Stimulated activated CD4-positive, alpha-beta T cell treated with anti-CD3 and anti-CD28 coated beads, Interleukin-1b, Interleukin-23, amount 100 ng/mL, for 4 hours (primary cell): Measurements from ENCODE around the gene NAA50.

ENCODE experiments used
- DNase-seq, 2 donors: peaks; one replicate each; pipeline ENCODE4 v3.0.0-alpha.2; 2020; ENCODE audit warnings: low read depth in 2 of 2

Gene NAA50

DNA sequence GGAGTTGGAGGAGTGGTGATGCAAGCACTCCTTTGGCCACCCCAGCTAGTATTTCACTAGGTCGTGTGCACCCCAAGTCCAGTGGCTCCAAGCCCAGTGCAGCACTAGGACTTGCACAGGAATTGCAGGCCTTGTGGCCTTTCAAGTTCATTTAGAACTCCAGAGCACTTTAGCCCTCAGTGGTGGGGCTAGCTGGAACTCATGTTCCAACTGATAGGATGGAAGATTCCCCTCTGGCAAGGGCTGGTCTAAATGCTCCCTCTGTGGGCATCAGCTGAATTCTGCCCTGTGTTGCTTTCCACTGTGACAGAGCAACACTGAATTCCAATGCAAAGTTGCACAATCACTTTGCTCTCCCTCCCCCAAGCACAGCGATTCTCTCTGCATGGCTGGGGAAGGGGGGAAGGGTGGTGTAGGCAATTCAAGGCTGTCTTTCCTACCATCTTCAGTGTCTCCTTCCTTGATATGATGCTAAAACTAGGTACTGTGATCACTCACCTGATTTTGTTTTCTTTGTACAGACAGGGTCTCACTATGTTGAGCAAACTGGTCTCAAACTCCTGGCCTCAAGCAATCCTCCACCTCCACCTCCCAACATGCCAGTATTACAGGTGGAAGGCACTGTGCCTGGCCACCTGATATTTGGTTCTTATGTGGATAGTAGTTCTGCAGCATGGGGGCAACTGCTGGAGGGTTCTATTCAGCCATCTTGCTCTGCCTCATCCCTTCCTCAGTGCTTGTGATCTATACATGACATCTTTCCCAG, 59.9 kb downstream of the NAA50 start:
- no peak for DNase-seq

DNA sequence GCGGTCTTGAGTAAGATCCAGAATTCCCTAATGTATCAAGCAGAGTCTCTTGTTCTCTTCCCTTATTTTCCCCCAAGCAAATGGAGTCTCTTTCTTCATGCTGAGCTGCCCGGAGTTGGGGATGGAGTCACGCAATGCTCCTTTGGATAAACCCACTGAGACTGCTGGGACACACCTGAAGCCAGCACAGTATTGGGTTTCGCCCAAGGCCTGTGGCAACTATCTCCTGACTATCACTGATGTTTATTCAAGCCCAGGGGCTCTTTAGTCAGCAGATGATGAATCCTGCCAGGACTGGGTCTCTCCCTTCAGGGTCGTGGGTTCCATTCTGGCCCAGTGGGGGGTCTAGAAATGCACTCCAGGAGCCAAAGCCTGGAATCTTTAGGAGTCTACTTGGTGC, 60.9 kb downstream of the NAA50 start:
- DNase-seq: no peak

DNA sequence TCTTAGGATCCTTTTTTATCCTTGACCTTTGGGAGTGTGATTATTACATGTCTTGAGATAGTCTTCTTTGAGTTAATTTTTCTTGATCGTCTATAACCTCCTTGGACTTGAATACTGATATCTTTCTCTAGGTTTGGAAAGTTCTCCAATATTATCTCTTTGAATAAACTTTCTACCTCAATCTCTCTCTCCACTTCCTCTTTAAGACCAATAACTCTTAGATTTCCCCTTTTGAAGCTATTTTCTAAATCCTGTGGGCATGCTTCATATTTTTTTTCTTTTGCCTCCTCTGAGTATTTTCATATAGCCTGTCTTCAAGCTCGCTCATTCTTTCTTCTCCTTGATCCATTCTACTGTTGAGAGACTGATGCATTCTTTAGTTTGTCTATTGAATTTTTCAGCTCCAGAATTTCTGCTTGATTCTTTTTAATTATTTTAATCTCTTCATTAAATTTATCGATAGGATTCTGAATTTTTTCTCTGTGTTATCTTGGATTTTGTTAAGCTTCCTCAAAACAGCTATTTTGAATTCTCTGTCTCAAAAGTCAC, 61.7 kb downstream of the NAA50 start:
- DNase-seq: no peak

DNA sequence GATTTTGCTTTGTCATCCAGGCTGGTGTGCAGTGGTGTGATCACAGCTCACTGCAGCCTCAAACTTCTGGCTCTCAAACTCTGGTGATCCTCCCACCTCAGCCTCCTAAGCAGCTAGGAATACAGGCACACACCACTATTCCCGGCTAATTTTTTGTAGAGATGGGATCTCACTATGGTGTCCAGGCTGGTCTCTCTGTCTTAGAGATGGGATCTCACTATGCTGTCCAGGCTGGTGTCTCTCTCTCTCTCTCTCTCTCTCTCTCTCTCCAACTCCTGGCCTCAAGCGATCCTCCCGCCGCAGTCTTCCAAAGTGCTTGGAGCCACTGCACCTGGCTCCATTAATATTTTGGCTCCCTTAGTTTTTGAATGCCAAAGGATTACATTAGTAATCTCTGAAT, 67.3 kb downstream of the NAA50 start:
- no peak for DNase-seq

DNA sequence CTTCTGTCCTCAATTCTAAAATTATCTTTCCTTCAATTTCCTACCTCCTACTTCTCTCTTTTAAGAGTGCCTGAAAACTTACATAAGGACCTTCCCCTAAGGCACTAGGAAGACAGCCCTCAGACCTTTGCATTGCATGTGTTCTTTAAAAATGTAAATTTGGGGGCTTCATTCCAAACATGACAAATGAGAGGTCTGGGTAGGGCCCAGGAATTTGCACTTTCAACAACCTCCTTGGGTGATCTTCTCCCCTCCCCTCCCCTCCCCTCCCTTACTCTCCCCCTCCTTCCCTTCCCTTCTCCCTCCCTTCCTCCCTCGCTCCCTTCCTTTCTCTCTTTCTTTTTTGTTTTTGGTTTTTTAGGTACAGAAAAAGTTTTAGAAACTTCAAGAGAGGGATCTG, 68.3 kb downstream of the NAA50 start:
- DNase-seq: no peak

DNA sequence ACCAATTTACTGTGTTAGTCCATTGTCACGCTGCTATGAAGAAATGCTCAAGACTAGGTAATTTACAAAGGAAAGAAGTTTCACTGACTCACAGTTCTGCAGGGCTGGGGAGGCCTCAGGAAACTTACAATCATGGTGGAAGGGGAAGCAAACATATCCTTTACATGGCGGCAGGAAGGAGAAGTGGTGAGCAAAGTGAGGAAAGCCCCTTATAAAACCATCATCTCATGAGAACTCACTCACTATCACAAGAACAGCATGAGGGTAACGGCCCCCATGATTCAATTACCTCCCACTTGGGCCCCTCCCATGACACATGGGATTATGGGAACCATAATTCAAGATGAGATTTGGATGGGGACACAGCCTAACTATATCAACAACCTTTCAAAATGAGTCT, 69.8 kb downstream of the NAA50 start:
- DNase-seq: no peak

DNA sequence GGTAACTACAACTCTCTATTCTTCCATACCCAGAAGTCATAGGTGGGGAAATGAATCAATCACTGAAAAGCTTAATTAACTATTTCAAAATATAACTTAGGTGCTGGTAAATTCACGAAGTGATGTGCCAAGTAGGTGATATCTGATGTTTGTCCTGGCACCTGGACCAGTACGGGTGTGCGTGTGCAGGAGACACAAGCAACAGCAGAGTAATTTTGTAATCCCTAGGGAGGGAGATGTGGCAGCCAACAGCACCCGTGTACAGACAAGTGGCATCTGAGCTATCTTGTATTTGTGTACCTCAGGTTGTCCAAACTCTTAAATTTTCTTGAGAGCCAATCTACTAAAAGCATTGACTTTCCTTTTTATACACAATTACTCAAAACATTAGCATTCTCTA, 72.5 kb downstream of the NAA50 start:
- no peak for DNase-seq

DNA sequence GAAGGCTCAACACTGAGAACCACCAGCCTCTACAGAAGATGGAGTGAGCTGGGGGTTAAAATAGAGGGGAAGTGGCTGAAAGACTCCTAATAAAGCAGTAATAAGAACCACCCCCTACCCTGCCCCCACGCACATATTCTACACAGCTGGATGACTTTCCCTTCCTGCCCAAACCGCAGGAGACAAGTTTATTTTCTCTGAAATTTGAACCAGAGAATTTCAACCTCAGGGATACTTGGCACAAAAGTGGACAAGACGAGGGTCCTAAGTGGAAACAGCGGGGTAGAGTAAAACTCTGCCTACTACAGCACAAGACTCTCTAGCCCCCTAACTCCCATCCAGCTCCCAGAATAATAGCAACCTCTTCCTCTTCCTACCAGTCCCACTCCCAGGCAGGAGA, 78.0 kb downstream of the NAA50 start:
- DNase-seq: no peak
